Subcutaneous abdominal adipose tissue (tissue), 5 donors: ENCODE data around the gene PDE4D.

ENCODE experiments used
- H3K27ac ChIP-seq: one replicate; pipeline ENCODE4 v1.7.0; 2013; ENCODE audit warnings: low read depth, mild to moderate bottlenecking, inconsistent platforms, low read length, moderate library complexity
- H3K27me3 ChIP-seq, 5 donors: one replicate each; pipeline ENCODE4 v1.7.0; 2013; ENCODE audit warnings: low read length in 5 of 5, inconsistent platforms in 1 of 5; ENCODE audit not compliant: control insufficient read depth in 5 of 5, insufficient read depth in 4 of 5
- H3K36me3 ChIP-seq, 5 donors: one replicate each; pipeline ENCODE4 v1.7.0; 2013; ENCODE audit warnings: low read length in 5 of 5; ENCODE audit not compliant: control insufficient read depth in 5 of 5, insufficient read depth in 5 of 5
- H3K4me1 ChIP-seq, 5 donors: one replicate each; pipeline ENCODE4 v1.7.0; 2013; ENCODE audit warnings: low read length in 5 of 5, mild to moderate bottlenecking in 3 of 5, moderate library complexity in 1 of 5; ENCODE audit not compliant: control insufficient read depth in 5 of 5, insufficient read depth in 5 of 5
- H3K4me3 ChIP-seq, 5 donors: one replicate each; pipeline ENCODE4 v1.7.0; 2013; ENCODE audit warnings: low read length in 5 of 5, low read depth in 1 of 5
- H3K9ac ChIP-seq, 5 donors: one replicate each; pipeline ENCODE4 v1.7.0; 2013; ENCODE audit warnings: low read length in 5 of 5, mild to moderate bottlenecking in 4 of 5, moderate library complexity in 3 of 5
- H3K9me3 ChIP-seq, 5 donors: one replicate each; pipeline ENCODE4 v1.7.0; 2013; ENCODE audit warnings: low read length in 5 of 5; ENCODE audit not compliant: control insufficient read depth in 5 of 5
- donor health status: healthy.
- donor health status: healthy.
- donor health status: healthy.
- donor health status: healthy.
- donor health status: healthy.

The PDE4D gene

DNA sequence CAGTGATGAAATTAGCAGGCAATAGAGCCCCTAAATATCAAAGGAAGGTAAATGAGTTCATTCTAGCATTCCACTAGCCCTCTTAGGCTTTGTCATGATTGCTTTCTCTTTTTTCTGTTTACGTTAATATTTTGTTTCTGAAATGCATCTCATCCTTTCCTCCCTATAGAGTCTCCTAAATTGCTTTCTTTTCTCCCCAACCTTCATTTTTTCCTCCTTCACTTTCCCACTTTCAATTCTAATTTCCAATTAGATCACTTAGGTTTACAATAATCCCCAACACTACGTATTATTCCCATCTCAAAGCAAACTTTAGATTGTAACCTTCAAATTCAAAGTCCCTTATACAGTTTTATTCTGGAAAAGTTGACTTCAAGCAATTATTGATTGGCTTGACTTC lies 751.4 kb downstream of the PDE4D start:
- Histone ChIP-seq H3K4me3 (no peak overlapping the region), H3K4me1 (peaks cover 0 to 6% (median 0%) of the 10 kb centered on the region in 5 donors), H3K9ac (no peak overlapping the region), H3K9me3 (no peaks in the 10 kb centered on the region), H3K36me3 (no peaks in the 10 kb centered on the region), H3K27ac (no peak overlapping the region), H3K27me3 (no peaks in the 10 kb centered on the region)

DNA sequence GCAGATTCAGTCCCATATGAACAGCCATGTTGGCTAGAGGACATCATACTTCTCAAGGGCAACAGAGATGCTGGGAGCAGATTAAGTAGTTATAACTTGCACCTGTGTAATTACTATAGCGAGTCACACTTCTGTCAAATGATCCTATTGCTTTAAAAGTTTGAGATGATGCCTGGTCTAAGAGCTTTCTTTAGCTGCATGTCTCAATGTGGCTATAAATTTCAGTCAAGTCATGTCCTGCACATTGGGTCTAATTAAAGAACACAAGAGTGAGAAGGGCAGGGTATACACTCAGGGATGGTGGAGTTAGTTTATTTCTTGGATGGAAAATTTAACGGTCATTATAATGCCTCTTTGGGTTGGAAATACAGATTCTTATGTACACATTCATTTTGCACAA lies 753.4 kb downstream of the PDE4D start:
- Histone ChIP-seq H3K36me3 (no peaks in the 10 kb centered on the region), H3K4me1 (peaks cover 0 to 6% (median 0%) of the 10 kb centered on the region in 5 donors), H3K9ac (no peak overlapping the region), H3K9me3 (no peaks in the 10 kb centered on the region), H3K4me3 (no peak overlapping the region), H3K27me3 (no peaks in the 10 kb centered on the region), H3K27ac (no peak overlapping the region)

DNA sequence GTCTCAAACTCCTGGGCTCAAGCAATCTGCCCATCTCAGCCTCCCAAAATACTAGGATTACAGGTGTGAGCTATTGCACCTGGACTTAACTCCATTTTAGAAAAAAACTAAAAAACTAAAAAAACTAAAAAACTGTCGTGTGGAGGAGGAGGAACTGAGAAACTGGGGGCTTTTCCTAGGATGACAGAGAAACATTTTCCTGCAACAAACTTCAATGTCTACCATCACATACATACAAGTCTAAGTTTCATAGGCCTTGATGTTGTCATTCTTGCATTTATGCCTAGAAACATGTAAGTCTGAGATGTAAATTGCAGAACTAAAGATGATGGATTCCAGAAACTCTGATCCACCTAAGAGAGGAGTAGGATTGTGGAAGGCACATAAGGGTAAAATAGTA lies 753.8 kb downstream of the PDE4D start:
- no peak overlapping the region for H3K9ac ChIP-seq
- H3K27me3 ChIP-seq = no peaks in the 10 kb centered on the region
- no peak overlapping the region for H3K27ac ChIP-seq
- no peak overlapping the region for H3K4me3 ChIP-seq
- H3K9me3 ChIP-seq = no peaks in the 10 kb centered on the region
- H3K4me1 ChIP-seq = peaks cover 0 to 6% (median 0%) of the 10 kb centered on the region in 5 donors
- H3K36me3 ChIP-seq = no peaks in the 10 kb centered on the region

DNA sequence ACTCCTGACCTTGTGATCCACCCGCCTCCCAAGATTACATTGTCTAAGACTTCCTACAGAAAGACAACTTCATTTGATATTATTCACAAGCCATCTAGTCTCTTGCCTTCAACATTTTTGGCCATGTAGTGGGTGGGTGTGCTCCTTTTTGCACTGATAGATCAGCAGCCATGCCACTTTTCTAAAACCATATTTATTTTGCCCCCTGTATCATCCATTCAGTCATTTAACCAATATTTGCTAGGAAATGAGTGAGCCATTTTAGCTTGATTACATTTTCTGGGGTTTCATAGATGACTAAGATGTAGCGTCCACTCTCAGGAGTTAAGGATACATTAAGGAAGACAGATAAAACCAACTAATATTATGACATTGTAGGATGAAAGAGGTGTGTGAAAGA lies 755.0 kb downstream of the PDE4D start:
- no peak overlapping the region for H3K4me3 ChIP-seq
- H3K4me1 ChIP-seq = no peaks in the 10 kb centered on the region
- no peak overlapping the region for H3K9ac ChIP-seq
- no peak overlapping the region for H3K27ac ChIP-seq
- no peaks in the 10 kb centered on the region for H3K27me3 ChIP-seq
- H3K36me3 ChIP-seq = no peaks in the 10 kb centered on the region
- no peaks in the 10 kb centered on the region for H3K9me3 ChIP-seq

DNA sequence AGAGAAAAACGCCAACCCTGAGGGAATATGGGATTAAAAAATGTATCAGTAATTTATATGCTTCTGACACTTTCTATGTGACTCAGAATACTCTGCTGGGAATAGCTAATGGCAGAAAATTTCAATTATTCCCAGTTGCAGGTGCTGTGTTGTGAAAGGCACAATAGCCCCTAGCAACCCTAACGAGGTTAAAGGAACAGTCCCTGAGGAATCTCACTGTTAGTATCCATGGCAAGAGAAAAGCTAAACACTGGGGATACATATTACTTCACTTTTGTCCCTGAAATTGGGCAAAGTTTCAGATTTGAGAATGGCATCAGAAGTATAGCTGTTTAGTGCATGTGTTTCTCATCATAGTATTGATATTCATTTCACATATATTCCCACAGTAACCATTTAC lies 755.7 kb downstream of the PDE4D start:
- Histone ChIP-seq H3K27ac (no peak overlapping the region), H3K9ac (no peak overlapping the region), H3K9me3 (no peaks in the 10 kb centered on the region), H3K27me3 (no peaks in the 10 kb centered on the region), H3K4me3 (no peak overlapping the region), H3K4me1 (no peaks in the 10 kb centered on the region), H3K36me3 (no peaks in the 10 kb centered on the region)

DNA sequence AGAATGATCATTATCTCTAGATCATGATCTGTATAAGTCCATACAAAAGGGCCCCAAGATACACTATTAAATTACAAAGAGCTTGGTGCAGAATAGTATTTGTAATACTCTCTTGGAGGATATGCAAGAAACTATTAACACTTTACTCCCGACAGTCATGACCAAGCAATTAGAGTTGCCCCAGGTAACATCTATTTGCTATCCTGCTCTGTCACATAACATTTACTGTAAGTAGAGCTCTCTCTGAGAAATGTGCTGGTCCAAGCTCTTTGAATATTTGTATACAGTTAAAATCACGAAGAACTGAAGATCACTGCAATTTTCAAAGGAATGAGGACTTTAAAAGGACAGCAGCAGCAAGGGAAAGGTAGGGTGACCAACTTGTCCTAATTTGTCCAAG lies 757.0 kb downstream of the PDE4D start:
- H3K9me3 ChIP-seq = no peaks in the 10 kb centered on the region
- no peaks in the 10 kb centered on the region for H3K36me3 ChIP-seq
- no peak overlapping the region for H3K9ac ChIP-seq
- H3K27me3 ChIP-seq = no peaks in the 10 kb centered on the region
- no peaks in the 10 kb centered on the region for H3K4me1 ChIP-seq
- H3K27ac ChIP-seq = no peak overlapping the region
- no peak overlapping the region for H3K4me3 ChIP-seq

DNA sequence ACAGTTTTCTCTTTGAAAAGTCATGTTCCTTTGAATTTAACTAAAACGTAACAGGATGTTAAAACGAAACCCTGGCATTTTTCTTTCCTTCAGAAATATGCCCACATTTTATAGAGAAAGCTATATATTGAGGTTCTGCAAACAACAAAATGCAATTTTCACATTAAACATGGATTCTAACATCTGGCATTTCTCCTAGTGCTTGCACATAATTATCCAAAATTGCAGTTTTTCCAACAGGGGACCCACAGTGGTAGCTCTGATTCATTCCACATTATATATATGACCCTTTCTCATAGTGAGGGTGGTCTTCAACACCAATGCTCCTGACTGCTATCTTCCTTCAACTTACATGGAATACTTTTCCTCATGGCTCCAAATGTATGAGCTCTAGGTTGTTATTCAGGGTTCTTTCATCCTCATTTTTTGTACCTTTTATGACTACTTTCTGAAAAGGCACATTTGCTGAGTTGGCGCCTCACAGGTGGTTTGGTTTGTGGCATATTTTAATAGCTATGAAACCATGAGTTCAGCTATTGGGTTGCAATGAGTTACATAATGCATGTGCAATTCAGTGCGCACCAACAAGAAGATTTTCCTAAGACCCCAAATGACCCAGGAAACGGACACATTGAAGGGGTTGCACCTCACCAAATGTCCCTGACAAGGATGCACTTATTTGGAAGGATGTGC lies 758.9 kb downstream of the PDE4D start:
- no peaks in the 10 kb centered on the region for H3K9me3 ChIP-seq
- no peaks in the 10 kb centered on the region for H3K4me1 ChIP-seq
- H3K27me3 ChIP-seq = no peaks in the 10 kb centered on the region
- H3K9ac ChIP-seq = no peak overlapping the region
- H3K4me3 ChIP-seq = no peak overlapping the region
- no peaks in the 10 kb centered on the region for H3K36me3 ChIP-seq
- H3K27ac ChIP-seq = no peak overlapping the region

DNA sequence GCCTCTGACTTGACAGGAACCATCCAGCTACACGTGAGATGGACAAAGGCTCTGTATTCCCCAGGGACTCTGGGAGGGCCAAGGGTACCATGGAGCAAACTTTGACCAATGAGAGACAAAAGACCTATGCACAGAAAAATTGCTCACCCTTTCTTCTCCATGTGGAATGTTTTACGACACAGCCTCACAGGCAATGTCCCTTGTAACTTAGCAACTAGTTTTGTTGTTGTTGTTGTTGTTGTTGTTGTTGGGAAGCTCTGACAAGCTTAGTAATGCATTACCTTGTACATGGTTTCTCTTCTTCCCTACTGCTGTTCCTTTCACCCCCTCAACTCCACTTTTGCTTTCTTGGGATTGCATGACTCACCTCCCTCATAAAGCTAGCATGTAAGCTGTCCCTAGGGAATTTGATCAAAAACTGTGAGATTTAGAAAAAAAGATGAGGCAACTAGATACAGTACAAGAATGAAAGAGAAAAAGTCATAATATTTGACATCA lies 759.7 kb downstream of the PDE4D start:
- H3K27ac ChIP-seq = no peak overlapping the region

DNA sequence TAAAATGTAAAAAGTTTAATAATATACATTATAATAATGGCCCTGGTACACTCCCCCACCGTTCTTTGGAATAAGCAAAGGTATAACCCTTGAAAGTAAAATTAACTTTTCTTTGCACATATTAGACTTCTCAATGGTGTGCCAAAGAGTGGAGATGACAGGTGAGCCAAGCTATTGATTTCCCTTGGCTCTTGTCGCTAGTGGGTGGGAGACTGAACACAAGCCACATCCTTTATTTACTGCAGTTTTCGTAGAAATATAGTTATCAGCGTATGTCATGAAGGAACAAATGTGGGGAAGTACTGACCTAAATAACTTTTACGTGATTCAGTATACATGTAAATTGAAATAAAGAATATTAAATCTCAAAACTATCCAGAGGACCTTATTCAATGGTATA lies 761.4 kb downstream of the PDE4D start:
- H3K36me3 ChIP-seq = no peaks in the 10 kb centered on the region
- H3K9me3 ChIP-seq = no peaks in the 10 kb centered on the region
- H3K4me1 ChIP-seq = peaks cover 1 to 10% (median 7%) of the 10 kb centered on the region in 5 donors
- no peak overlapping the region for H3K9ac ChIP-seq
- H3K27ac ChIP-seq = no peak overlapping the region
- no peak overlapping the region for H3K4me3 ChIP-seq
- no peaks in the 10 kb centered on the region for H3K27me3 ChIP-seq

More for the DNA sequence above, 759.7 kb downstream of the PDE4D start:
- Histone ChIP-seq H3K36me3 (no peaks in the 10 kb centered on the region), H3K27me3 (no peaks in the 10 kb centered on the region), H3K4me1 (no peaks in the 10 kb centered on the region), H3K4me3 (no peak overlapping the region), H3K9ac (no peak overlapping the region), H3K9me3 (no peaks in the 10 kb centered on the region)

DNA sequence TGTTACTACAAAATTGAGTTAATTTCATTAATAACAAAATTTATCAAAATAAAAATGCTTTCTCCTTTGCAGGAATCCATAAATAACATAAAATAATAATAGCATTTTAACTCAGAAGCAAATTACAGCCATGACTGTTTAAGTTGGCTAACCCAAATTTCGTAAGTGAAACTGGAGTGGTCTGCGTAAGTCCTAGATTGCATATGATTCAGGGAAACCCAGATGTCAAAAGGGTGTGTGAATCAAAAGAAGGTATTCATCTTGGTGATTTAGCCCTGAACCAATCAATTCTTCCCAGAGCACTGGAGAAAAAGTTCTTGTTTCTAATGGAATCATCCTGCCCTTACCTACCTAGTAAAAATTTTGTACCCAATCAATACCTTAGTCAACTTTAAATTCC lies 763.1 kb downstream of the PDE4D start:
- Histone ChIP-seq H3K9ac (no peak overlapping the region), H3K27ac (no peak overlapping the region), H3K4me3 (no peak overlapping the region), H3K27me3 (peaks cover 0 to 4% (median 0%) of the 10 kb centered on the region in 5 donors), H3K9me3 (no peaks in the 10 kb centered on the region), H3K36me3 (no peaks in the 10 kb centered on the region), H3K4me1 (peaks cover 5 to 22% (median 16%) of the 10 kb centered on the region in 5 donors)
